AG09309 (cell line): Measurements from ENCODE around the gene ADAMTS16.

Experiments
- DNase-seq: peaks from one replicate; pipeline ENCODE4 v3.0.0-alpha.2; 2010; ENCODE audit warnings: low read depth
- H3K4me3 ChIP-seq: 2 replicates; pipeline ENCODE4 v1.5.1; 2011; ENCODE audit warnings: mild to moderate bottlenecking, low read depth, low read length, moderate library complexity; ENCODE audit not compliant: control insufficient read depth
- TF ChIP-seq, protein P1 (sequence below): IDR thresholded peaks from 2 replicates; pipeline ENCODE4 v1.5.1; 2011; ENCODE audit warnings: mild to moderate bottlenecking, low read depth, low read length, inconsistent platforms; ENCODE audit not compliant: insufficient read depth, control insufficient read depth; ENCODE audit errors: missing control alignments

Gene ADAMTS16

GRCh38 chr5:5116956-5117355 is 23.2 kb upstream of the ADAMTS16 start:
- H3K4me3 ChIP-seq = no peak overlapping the region
- no peak for DNase-seq
- TF ChIP-seq, protein P1, sequence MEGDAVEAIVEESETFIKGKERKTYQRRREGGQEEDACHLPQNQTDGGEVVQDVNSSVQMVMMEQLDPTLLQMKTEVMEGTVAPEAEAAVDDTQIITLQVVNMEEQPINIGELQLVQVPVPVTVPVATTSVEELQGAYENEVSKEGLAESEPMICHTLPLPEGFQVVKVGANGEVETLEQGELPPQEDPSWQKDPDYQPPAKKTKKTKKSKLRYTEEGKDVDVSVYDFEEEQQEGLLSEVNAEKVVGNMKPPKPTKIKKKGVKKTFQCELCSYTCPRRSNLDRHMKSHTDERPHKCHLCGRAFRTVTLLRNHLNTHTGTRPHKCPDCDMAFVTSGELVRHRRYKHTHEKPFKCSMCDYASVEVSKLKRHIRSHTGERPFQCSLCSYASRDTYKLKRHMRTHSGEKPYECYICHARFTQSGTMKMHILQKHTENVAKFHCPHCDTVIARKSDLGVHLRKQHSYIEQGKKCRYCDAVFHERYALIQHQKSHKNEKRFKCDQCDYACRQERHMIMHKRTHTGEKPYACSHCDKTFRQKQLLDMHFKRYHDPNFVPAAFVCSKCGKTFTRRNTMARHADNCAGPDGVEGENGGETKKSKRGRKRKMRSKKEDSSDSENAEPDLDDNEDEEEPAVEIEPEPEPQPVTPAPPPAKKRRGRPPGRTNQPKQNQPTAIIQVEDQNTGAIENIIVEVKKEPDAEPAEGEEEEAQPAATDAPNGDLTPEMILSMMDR = no peak

- DNase-seq = no peak
- H3K4me3 ChIP-seq = no peak overlapping the region
- TF ChIP-seq, protein P1 = no peak
Observed at GRCh38 chr5:5122776-5123175, 17.4 kb upstream of the ADAMTS16 start.

DNA sequence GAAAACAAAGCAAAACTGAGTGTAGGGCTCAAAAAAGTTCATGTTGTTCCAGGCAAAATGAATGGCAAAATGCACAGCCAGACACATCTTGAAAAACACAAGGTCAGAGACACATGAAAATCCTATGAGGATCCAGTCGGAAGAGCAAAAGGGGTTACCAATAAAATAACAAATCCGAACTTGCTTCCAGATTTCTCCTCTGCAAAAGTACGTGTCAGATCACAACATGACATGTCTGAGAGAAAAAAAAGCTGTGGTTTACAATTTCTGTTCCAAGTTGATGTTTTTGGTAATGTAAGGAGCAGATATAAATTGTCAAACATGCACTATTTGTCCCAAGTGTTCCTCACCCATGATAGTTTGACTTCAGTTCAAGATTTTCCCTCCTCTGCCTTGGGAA is 15.9 kb upstream of the ADAMTS16 start:
- no peak for DNase-seq
- H3K4me3 ChIP-seq = no peak overlapping the region
- TF ChIP-seq, protein P1 = no peak

GRCh38 chr5:5126444-5126843 is 13.7 kb upstream of the ADAMTS16 start:
- no peak overlapping the region for H3K4me3 ChIP-seq
- peak; percentile 8 for DNase-seq
- TF ChIP-seq, protein P1 = no peak

DNA sequence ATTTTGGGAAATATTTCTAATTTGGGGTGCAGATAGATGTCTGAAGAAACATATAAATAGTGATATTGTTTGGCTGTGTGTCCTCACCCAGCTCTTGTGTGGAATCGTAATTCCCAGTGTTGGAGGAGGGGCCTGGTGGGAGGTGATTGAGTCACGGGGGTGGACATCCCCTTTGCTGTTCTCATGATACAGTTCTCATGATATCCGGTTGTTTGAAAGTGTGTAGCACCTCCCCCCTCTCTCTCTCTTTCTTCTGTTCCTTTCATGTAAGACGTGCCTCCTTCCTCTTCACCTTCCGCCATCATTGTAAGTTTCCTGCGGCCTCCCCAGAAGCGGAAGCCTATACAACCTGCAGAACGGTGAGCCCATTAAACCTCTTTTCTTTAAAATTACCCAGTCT is 11.4 kb upstream of the ADAMTS16 start:
- no peak for DNase-seq
- TF ChIP-seq, protein P1 = no peak
- no peak overlapping the region for H3K4me3 ChIP-seq

DNA sequence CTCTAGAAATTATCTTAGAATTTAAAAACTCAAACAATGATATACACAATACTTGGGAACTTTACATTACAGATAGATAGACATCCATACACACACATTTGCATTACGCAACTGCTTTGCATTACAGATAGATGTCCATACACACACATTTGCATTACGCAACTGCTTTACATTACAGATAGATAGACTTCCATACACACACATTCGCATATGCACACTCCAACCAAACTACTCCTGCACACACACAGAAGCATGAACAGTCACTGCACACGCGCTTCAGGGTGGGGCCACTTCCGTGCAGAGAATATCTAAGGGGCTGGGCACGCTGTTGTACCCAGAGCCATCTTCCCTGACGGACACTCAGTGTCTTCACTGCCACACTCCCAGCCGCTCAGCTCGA is 7.9 kb upstream of the ADAMTS16 start:
- no peak for DNase-seq
- H3K4me3 ChIP-seq = no peak overlapping the region
- TF ChIP-seq, protein P1 = no peak
